Karpas-422 (cell line): ENCODE results near the gene AGPAT2. TPM values are rescaled to one million over a fixed set of nuclear protein-coding genes. Genes with fewer than 3 reads are reported as not detected.

Experiments used
- DNase-seq: peaks from one replicate; pipeline ENCODE4 v3.0.0-alpha.2; 2015
- H2AFZ ChIP-seq: fragments of 200-600 bp; sonication (generic); 2 replicates; pipeline ENCODE4 v1.6.1; 2014; ENCODE audit warnings: antibody characterized with exemption, low read length, mixed read lengths
- H3K27ac ChIP-seq: fragments of 200-600 bp; sonication (generic); 2 replicates; pipeline ENCODE4 v1.5.1; 2014; ENCODE audit warnings: mild to moderate bottlenecking, low read length, moderate library complexity
- H3K27me3 ChIP-seq: fragments of 200-600 bp; sonication (generic); 2 replicates; pipeline ENCODE4 v1.6.1; 2014; ENCODE audit warnings: low read length, mixed read lengths
- H3K36me3 ChIP-seq: fragments of 200-600 bp; sonication (generic); 2 replicates; pipeline ENCODE4 v1.6.1; 2014; ENCODE audit warnings: low read length, mixed read lengths; ENCODE audit not compliant: insufficient read depth
- H3K4me1 ChIP-seq: fragments of 200-600 bp; sonication (generic); 2 replicates; pipeline ENCODE4 v1.6.1; 2014; ENCODE audit warnings: mild to moderate bottlenecking, low read length, mixed read lengths
- H3K4me2 ChIP-seq: fragments of 200-600 bp; sonication (generic); 2 replicates; pipeline ENCODE4 v1.6.1; 2014; ENCODE audit warnings: low read length, low read depth, mild to moderate bottlenecking; ENCODE audit not compliant: poor library complexity, severe bottlenecking
- H3K4me3 ChIP-seq: fragments of 200-600 bp; sonication (generic); 2 replicates; pipeline ENCODE4 v1.5.1; 2014; ENCODE audit warnings: mild to moderate bottlenecking, antibody characterized with exemption, low read length, mixed read lengths
- H3K79me2 ChIP-seq: fragments of 200-600 bp; sonication (generic); 2 replicates; pipeline ENCODE4 v1.6.1; 2014; ENCODE audit warnings: mild to moderate bottlenecking, low read length, mixed read lengths
- H3K9ac ChIP-seq: fragments of 200-600 bp; sonication (generic); 2 replicates; pipeline ENCODE4 v1.6.0; 2014; ENCODE audit warnings: low read length
- H3K9me2 ChIP-seq: fragments of 200-600 bp; sonication (generic), shearing (Covaris generic); replicated peaks from 2 replicates; pipeline ENCODE4 v1.6.0; 2014; ENCODE audit warnings: mild to moderate bottlenecking, low read length, moderate library complexity; ENCODE audit not compliant: insufficient read depth
- H3K9me3 ChIP-seq: fragments of 300-700, 200-600 bp; sonication (generic); 2 replicates; pipeline ENCODE4 v1.6.1; 2014; ENCODE audit warnings: low read length, mixed read lengths
- H4K20me1 ChIP-seq: fragments of 200-600 bp; sonication (generic); 2 replicates; pipeline ENCODE4 v1.6.1; 2014; ENCODE audit warnings: mild to moderate bottlenecking, antibody characterized with exemption, low read length, low read depth; ENCODE audit not compliant: insufficient read depth
- total RNA-seq: library from RNA; depleted of rRNA; stranded (reverse); fragments of >200 nt; shearing (Covaris generic); gene quantifications from 2 replicates; pipeline ENCODE4 v1.2.3, GENCODE V29; 2014; ENCODE audit warnings: low replicate concordance; rRNA removed

The AGPAT2 gene
- 12.3 and 38.5 TPM in 2 replicates for total RNA-seq

DNA sequence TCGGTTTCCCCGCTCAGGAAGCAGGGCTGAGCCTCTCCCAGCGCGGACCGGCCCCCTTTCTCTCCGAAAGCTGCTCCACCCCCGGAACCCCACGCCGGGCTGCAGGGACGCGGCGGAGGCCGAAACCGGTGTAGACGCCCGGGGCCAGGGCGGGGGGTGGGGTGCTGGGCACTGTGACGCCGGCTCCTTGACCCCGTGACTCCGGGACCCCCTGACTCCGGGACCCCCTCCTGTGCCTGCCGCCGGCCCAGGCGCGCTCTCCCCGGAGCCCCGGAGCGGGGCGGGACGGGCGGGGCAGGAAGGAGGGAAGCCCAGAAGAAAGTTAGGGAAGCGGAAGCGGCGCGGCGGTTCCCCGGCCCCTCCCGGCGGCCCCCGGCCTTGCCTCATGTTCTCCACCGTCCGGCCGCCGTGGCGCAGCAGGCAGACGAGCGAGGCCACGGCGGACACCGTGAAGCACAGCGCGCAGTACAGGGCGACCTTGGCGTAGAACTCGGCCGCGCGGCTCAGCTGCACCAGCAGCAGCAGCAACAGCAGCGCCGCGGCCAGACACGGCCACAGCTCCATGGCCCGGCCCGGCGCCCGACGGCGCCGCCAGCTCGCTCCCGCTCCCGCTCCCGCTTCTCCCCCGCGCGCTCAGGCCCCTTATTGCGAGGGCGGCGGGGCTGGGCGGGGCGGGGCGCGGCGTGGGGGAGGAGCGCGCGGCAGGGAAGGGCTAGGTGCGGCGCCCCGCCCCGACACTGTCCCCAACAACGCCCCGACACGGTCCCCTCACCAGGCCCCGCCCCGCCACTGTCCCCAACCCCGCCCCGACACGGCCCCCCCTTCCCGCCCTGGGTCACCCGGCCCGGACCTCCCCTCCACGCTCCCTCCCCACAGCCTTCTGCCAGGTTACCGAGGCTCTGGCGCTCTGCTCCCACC lies at the start of gene AGPAT2:
AGPAT2 (minus strand) TSS at position 664 of the 918 bp plus-strand sequence; CDS start at position 564, 100 bp downstream.
- peak; percentile 82 for DNase-seq
- Histone ChIP-seq H3K9ac (peak within 1 kb of the TSS; percentile 95), H3K9me3 (no peaks in the 10 kb centered on the region), H2AFZ (peak within 1 kb of the TSS; percentile 91; the same call in 1 of the 2 replicates), H3K79me2 (peaks cover 7% of the 10 kb centered on the region), H3K4me1 (peaks cover 14% of the 10 kb centered on the region), H3K4me3 (peak within 1 kb of the TSS; percentile 91), H3K27ac (no peak within 1 kb of the TSS; the same call in 1 of the 2 replicates), H4K20me1 (peaks cover 19% of the 10 kb centered on the region), H3K9me2 (no peaks in the 10 kb centered on the region), H3K36me3 (no peaks in the 10 kb centered on the region), H3K4me2 (peak within 1 kb of the TSS; percentile 92), H3K27me3 (no peaks in the 10 kb centered on the region)

DNA sequence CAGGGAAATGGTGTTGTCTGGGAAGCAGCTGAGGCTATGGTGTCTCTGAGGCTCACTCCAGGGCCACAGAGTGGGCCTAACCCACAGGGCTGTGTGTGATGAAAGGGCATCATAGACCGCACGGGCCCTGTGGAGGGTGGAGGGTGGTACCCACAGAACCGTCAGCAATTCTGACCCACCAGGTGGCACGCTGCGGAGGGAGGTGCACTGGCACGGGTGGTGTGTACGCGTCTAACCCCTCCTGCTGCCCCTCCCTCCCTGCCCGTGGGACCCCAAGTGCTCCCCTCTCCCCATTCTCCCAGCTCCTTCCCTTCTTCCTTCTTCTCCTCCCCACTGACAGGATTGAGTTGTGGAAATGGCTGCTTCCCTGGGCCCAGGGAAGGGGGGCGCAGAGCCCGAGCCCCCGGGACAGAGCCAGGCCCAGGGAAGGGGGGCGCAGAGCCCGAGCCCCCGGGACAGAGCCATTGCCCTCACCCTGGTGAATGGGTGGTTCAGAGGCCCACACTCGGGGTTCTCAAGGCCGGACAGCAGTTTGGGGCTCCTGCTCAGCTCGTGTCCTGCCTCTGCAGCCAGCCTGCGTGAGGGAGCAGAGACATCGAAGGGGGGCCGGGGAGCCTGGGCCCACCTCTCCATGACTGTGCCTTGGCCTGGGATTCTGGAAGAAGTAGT lies 48.7 kb upstream of the AGPAT2 start:
- no peaks in the 10 kb centered on the region for H3K79me2 ChIP-seq
- H2AFZ ChIP-seq: no peak overlapping the region

DNA sequence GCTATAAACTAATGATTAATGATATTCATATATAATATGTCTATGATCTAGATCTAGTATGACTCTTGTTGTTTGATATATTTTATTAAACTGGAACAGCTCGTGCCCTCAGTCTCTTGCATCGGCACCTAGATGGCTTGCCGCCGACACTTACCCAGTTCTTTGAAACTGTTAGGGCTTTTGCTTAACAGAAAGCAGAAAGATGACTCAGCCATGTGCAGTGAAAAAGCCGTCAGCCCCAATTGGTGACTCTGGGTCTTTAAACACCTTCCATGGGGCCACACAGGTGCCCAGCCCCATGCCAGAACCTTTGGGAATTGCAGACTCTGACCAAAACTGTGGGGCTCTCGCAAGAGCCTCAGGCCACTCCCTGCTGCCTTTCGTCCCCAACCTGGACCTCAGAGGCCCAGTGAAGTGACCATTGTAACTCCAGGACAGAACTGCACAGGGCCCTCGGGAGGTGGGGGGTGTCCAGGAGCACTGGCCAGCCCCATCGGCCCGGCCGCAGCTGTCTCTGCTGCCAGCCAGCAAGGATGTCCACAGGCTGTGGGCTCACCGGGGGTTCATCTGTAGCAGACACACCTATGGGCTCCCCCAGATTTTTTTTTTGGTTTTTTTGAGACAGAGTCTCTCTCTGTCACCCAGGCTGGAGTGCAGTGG lies 47.7 kb upstream of the AGPAT2 start:
- Histone ChIP-seq H3K27me3 (no peaks in the 10 kb centered on the region), H3K9me2 (no peaks in the 10 kb centered on the region), H4K20me1 (no peaks in the 10 kb centered on the region), H3K4me1 (no peaks in the 10 kb centered on the region), H3K4me3 (no peak overlapping the region), H3K79me2 (no peaks in the 10 kb centered on the region), H3K36me3 (no peaks in the 10 kb centered on the region), H3K27ac (no peak overlapping the region), H2AFZ (no peak overlapping the region), H3K4me2 (no peak overlapping the region), H3K9ac (no peak overlapping the region), H3K9me3 (no peaks in the 10 kb centered on the region)
- DNase-seq: no peak

More for the DNA sequence above, 48.7 kb upstream of the AGPAT2 start:
- Histone ChIP-seq H3K9ac (no peak overlapping the region), H3K9me2 (no peaks in the 10 kb centered on the region), H3K4me2 (no peak overlapping the region), H3K36me3 (no peaks in the 10 kb centered on the region), H3K27ac (no peak overlapping the region), H3K9me3 (no peaks in the 10 kb centered on the region), H3K27me3 (no peaks in the 10 kb centered on the region), H3K4me3 (no peak overlapping the region), H4K20me1 (no peaks in the 10 kb centered on the region), H3K4me1 (no peaks in the 10 kb centered on the region)
- DNase-seq: no peak

DNA sequence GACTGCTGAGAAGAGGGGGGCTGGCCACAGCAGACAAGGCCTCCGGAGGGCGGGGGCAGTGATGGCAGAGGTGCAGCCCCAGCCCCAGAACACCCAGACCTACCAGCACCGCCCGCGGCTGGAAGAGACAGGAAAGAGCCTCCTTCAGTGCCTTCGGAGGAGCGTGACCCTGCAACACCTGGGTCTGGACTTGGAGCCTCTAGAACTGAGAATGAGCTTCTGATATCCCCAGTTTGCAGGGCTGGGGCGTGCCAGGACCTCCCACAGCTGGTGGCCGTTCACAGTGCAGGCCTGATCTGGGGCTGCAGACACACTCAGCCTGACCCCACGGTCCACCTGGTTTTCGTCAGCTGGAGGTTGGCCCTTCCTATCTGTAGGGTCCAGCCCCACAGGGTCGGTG lies 46.4 kb upstream of the AGPAT2 start:
- H3K27me3 ChIP-seq: no peaks in the 10 kb centered on the region
- peaks cover 3% of the 10 kb centered on the region for H3K4me1 ChIP-seq
- H3K4me2 ChIP-seq: no peak overlapping the region
- H3K9me2 ChIP-seq: no peaks in the 10 kb centered on the region
- no peaks in the 10 kb centered on the region for H3K79me2 ChIP-seq
- H3K27ac ChIP-seq: no peak overlapping the region
- no peaks in the 10 kb centered on the region for H3K9me3 ChIP-seq
- H2AFZ ChIP-seq: no peak overlapping the region
- no peak for DNase-seq
- no peak overlapping the region for H3K9ac ChIP-seq
- no peaks in the 10 kb centered on the region for H4K20me1 ChIP-seq
- no peaks in the 10 kb centered on the region for H3K36me3 ChIP-seq
- H3K4me3 ChIP-seq: no peak overlapping the region

DNA sequence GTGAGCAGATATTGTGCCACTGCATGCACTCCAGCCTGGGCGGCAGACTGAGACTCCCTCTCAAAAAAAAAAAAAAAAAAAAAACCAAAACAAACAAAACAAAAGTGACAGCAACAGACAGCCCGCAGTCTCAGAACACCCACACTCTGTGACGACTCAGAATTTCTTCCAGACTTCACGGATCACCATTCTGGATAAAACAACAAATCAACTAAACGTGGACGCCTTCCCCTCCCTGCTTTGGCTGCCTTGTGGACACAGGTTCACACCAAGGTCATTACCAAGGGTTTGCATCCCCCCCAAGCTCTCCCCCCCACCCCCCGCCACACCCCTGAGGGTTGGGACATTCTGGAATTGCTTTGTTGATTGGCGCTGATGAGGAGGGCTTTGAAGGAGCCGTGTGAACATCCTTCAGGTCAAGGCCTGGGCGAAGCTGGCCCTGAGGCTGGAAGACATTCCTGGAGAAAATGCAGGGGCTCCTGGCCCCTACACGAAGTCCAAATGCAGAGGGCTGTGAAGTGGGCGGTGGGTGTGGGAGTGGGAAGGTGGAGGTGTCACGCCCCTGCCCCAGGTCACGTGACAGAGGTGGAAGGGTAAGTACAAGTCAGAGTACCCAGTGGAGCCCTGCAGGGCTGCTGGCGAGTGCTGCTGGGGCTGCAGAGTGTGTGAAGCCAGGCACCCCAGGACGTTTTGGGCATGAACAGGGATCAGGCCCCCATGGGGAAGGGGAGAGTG lies 45.4 kb upstream of the AGPAT2 start:
- Histone ChIP-seq H3K27ac (no peak overlapping the region), H3K9me3 (no peaks in the 10 kb centered on the region), H3K79me2 (peaks cover 3% of the 10 kb centered on the region), H4K20me1 (no peaks in the 10 kb centered on the region; the same call in 1 of the 2 replicates), H3K36me3 (no peaks in the 10 kb centered on the region), H3K27me3 (no peaks in the 10 kb centered on the region), H2AFZ (no peak overlapping the region), H3K9ac (no peak overlapping the region), H3K9me2 (no peaks in the 10 kb centered on the region), H3K4me2 (no peak overlapping the region), H3K4me3 (no peak overlapping the region), H3K4me1 (peaks cover 8% of the 10 kb centered on the region)
- no peak for DNase-seq

DNA sequence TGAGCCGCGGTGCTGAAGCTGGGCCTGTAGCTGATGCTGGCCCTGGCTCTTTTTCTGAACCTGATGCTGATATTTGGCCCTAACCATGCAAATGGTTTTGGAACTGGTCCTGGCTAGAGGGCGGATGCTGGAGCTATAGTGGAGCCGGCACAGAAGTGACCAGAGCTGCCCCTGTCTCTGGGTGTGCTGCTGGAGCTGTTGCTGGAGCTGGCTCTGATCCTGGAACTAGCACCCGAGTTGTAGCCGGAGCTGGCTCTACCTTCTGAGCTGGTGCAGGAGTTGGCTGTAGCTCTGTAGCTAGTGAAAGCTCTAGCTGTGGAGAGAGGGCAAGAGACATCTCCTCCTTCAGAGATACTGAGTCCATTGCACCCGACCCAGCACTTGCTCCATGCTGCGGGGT lies 42.7 kb upstream of the AGPAT2 start:
- no peak overlapping the region for H3K4me2 ChIP-seq
- DNase-seq: no peak
- no peak overlapping the region for H3K4me3 ChIP-seq
- peaks cover 13% of the 10 kb centered on the region for H3K79me2 ChIP-seq
- no peak overlapping the region for H2AFZ ChIP-seq
- H4K20me1 ChIP-seq: peaks cover 23% of the 10 kb centered on the region
- H3K36me3 ChIP-seq: peaks cover 17% of the 10 kb centered on the region
- no peak overlapping the region for H3K9ac ChIP-seq
- no peak overlapping the region for H3K27ac ChIP-seq
- no peaks in the 10 kb centered on the region for H3K9me3 ChIP-seq
- H3K9me2 ChIP-seq: no peaks in the 10 kb centered on the region
- H3K4me1 ChIP-seq: peaks cover 24% of the 10 kb centered on the region
- no peaks in the 10 kb centered on the region for H3K27me3 ChIP-seq

DNA sequence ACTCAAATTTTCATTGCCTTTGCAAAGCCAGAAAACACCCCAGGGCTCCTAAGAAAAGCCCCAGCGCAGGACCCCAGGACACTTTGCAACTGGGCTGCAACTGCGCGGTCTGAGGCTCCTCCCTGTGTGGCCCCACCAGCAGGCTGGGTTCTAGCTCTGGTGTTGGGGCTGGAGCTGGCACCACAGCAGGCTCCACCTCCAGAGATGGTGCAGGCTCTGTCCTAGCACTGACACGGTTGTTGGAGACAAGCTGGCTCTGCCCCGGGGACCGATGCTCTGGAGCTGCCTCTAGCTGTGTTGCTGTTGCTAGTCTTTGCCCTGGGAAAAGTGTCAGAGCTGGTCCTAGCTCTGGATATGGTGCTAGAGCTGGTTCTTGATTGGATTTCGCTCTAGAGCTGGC lies 41.9 kb upstream of the AGPAT2 start:
- Histone ChIP-seq H3K27me3 (no peaks in the 10 kb centered on the region), H3K4me3 (no peak overlapping the region), H3K27ac (no peak overlapping the region), H3K9me3 (no peaks in the 10 kb centered on the region), H4K20me1 (peaks cover 26% of the 10 kb centered on the region), H3K9ac (peak overlapping the region; percentile 84; the same call in 1 of the 2 replicates), H2AFZ (no peak overlapping the region), H3K36me3 (peaks cover 22% of the 10 kb centered on the region), H3K4me1 (peaks cover 24% of the 10 kb centered on the region), H3K4me2 (no peak overlapping the region), H3K9me2 (no peaks in the 10 kb centered on the region), H3K79me2 (peaks cover 13% of the 10 kb centered on the region)
- no peak for DNase-seq
